Bronchial epithelial cell (primary cell): ENCODE measurements around the gene FAM25C. TPM values are rescaled to one million over a fixed set of nuclear protein-coding genes. Genes with fewer than 3 reads are reported as not detected.
A peak's percentile ranks its signal among the peaks of the same experiment; 100 is the strongest.
"Not testable (repeated sequence)": the region's sequence is repeated elsewhere in the genome, so short reads cannot be mapped to it uniquely, and the experiment has no call there.

Source experiments
- DNase-seq: peaks from one replicate; pipeline ENCODE4 v3.0.0-alpha.2; 2010; ENCODE audit warnings: low read depth
- FAIRE-seq: peaks from 2 replicates; lab custom pipeline; 2011; peaks lifted over from hg19 to GRCh38; lab: Jason Lieb, UNC
- H3K27me3 ChIP-seq: 2 replicates; pipeline ENCODE4 v1.5.1; 2011; ENCODE audit warnings: low read length; ENCODE audit not compliant: control insufficient read depth, insufficient read depth
- H3K36me3 ChIP-seq: 2 replicates; pipeline ENCODE4 v1.5.1; 2011; ENCODE audit warnings: low read length; ENCODE audit not compliant: control insufficient read depth, insufficient read depth
- H3K4me3 ChIP-seq: 2 replicates; pipeline ENCODE4 v1.5.1; 2011; ENCODE audit warnings: mild to moderate bottlenecking, low read depth, low read length, control low read depth
- total RNA-seq: library from RNA; depleted of rRNA; stranded (reverse); fragments of >200 nt; gene quantifications from 2 replicates; pipeline ENCODE4 v1.2.1, GENCODE V29; 2014

Gene FAM25C
- 9.3 TPM in 1 of 2 replicates, not detected in the other for total RNA-seq

DNA sequence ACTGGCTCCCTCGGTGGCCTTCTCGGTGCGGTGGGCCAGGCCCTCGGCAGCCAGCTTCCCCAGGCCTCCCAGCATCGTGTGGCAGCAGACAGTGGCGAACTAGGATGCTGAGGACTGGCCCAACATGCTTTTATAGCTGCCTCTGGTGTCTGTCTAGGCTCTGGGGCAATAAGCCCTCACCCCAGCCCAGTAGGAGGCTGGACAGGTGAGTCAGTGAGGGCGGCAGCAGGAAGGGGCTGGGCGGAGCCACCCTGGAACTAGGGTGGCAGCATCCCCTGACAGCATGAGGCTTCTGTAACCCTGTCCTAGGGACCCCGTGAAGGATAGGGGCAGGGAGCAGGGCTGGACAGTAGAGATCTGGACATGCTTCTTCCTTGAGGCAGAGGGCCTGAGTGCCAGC is at the start of gene FAM25C:
Gene FAM25C, minus strand, starts transcription at position 101 of the 400 bp plus-strand sequence. Its CDS starts 26 bp downstream, at position 75.
- H3K36me3 ChIP-seq, H3K4me3 ChIP-seq, DNase-seq, FAIRE-seq, H3K27me3 ChIP-seq: not testable (repeated sequence)

- not testable (repeated sequence) for H3K27me3 ChIP-seq, H3K36me3 ChIP-seq, H3K4me3 ChIP-seq, FAIRE-seq, DNase-seq
Observed at GRCh38 chr10:48044557-48044956, 45.0 kb upstream of the FAM25C start.

DNA sequence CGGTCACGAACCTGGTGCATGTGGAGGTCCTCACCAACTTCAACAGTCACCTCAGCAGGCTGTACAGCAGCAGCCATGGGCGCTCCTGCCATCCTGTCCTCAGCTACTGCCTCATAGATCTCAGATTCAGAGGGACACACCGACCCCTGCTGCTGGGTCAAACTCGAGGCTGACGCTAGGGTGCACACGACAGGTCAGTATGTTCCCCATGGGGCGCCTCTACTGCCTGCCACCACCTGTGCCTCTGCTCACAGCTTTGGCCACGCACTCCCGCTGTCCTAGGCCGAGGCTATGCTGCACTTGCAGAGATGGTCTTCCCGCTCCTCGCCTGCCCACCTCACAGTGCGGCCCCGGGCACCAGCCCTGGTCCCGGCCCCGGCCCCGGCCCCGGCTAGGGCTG is 31.8 kb upstream of the FAM25C start:
- not testable (repeated sequence) for H3K4me3 ChIP-seq, H3K27me3 ChIP-seq, DNase-seq, FAIRE-seq, H3K36me3 ChIP-seq

DNA sequence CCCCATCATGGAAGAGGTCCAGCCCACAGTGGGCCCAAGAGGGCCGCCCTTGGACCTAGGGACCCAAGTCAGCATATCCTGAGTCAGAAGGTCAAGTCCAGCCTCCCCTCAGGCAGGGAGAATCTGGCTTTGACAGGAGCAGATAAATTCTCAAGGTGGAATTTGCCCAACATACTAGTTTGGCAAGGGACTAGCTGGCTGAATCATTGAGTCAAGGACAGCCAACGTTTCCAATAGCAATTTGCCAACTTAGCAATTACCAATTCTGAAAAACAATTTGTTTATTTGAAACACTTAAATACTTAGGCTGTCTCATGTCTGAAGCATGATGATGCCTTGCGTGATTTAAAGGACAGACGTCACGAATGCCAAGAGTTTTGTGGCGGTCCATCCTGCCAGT is 2.7 kb upstream of the FAM25C start:
- H3K4me3 ChIP-seq, H3K36me3 ChIP-seq, DNase-seq, FAIRE-seq, H3K27me3 ChIP-seq: not testable (repeated sequence)

GRCh38 chr10:47994045-47994444 is 5.5 kb downstream of the FAM25C start:
- H3K4me3 ChIP-seq, FAIRE-seq, H3K36me3 ChIP-seq, H3K27me3 ChIP-seq: not testable (repeated sequence)
- peak; percentile 58 for DNase-seq

DNA sequence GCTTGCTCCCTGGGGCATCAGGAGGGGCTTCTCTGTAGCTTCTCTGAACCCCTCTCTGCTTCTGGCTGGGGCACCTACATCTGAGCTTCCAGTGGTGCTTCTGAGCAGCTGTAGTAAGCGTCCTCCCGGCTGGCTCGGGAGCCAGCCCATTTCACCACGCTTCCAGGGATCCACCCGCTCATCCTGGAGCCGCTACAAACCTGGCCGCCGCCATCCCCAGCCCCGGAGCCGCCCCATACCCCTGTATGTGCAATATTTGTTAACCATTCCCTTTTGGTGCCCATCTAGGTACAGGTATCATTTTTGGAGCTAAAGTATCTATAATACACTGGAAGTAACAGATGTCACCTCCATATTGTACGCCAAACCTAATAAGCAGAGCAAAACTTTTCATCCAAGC is 7.0 kb downstream of the FAM25C start:
- not testable (repeated sequence) for H3K4me3 ChIP-seq, DNase-seq, H3K27me3 ChIP-seq, H3K36me3 ChIP-seq, FAIRE-seq

DNA sequence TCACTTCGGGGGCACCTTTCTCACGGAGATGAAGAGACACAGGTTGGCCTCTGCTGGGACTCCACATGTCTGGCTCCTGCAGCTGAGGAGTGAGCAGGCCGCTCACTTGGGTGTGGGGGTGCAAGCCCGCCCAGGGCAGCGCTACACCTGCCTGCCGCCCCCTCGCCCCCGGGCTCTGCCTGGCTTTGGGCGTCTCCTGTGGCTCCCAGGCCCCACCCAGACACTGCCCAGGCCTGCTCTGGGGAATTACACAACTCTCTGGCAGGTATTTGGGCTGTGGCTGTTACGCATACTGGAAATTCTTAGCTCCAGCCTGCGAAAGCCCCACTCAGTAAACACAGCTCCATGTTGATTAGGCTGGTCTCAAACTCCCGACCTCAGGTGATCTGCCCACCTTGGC is 7.9 kb downstream of the FAM25C start:
- not testable (repeated sequence) for H3K36me3 ChIP-seq, FAIRE-seq, H3K27me3 ChIP-seq
- H3K4me3 ChIP-seq = peak overlapping the region; percentile 44
- DNase-seq = peak; percentile 84

- peak overlapping the region; percentile 29 for H3K4me3 ChIP-seq
- not testable (repeated sequence) for H3K27me3 ChIP-seq, DNase-seq, H3K36me3 ChIP-seq, FAIRE-seq
Observed at GRCh38 chr10:47990097-47990496, 9.5 kb downstream of the FAM25C start.

DNA sequence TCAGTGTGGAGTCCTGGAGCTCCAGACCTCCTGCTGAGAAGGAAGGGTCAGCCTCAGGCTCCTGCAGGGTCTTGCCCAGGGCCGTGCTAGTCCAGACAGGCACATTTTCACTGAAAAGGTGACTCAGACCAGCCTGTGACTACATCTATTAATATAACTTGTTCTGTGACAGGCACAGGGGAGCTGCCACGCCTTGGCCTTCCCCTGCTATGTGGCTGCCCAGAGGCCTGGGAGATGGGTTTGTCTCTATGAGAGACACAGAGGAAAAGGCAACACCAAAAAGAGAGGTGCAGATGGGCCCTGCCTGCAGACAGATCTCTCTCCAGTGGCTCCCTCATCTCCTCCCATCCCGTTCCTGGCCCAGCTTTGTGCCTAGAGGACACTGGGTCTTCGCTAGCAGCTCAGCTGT is 10.0 kb downstream of the FAM25C start:
- H3K27me3 ChIP-seq, FAIRE-seq, H3K4me3 ChIP-seq, DNase-seq, H3K36me3 ChIP-seq: not testable (repeated sequence)

- not testable (repeated sequence) for FAIRE-seq, H3K36me3 ChIP-seq, H3K27me3 ChIP-seq
- peak overlapping the region; percentile 23 for H3K4me3 ChIP-seq
- DNase-seq = peak; percentile 87
Observed at GRCh38 chr10:47988718-47989541, 10.7 kb downstream of the FAM25C start.

DNA sequence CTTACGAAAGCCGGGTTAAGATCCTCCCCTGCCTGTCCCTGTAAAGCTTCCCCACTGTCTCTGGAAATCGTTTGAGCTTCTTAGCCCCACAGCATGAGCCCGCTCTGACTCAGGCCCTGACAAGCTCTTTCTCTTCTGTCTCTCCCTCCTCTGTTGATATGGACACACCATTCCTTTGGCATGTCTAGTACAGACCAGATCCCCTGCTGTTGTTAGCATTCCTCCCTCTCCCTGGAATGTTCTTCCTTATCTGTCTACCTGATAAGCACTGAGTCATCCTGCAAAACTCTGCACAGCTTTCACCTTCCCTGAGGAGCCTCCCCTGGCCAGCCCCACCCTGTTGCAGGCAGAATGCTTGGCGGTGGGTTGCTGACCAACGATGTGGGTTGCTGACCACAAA is 11.6 kb downstream of the FAM25C start:
- not testable (repeated sequence) for DNase-seq, FAIRE-seq, H3K27me3 ChIP-seq, H3K36me3 ChIP-seq, H3K4me3 ChIP-seq

DNA sequence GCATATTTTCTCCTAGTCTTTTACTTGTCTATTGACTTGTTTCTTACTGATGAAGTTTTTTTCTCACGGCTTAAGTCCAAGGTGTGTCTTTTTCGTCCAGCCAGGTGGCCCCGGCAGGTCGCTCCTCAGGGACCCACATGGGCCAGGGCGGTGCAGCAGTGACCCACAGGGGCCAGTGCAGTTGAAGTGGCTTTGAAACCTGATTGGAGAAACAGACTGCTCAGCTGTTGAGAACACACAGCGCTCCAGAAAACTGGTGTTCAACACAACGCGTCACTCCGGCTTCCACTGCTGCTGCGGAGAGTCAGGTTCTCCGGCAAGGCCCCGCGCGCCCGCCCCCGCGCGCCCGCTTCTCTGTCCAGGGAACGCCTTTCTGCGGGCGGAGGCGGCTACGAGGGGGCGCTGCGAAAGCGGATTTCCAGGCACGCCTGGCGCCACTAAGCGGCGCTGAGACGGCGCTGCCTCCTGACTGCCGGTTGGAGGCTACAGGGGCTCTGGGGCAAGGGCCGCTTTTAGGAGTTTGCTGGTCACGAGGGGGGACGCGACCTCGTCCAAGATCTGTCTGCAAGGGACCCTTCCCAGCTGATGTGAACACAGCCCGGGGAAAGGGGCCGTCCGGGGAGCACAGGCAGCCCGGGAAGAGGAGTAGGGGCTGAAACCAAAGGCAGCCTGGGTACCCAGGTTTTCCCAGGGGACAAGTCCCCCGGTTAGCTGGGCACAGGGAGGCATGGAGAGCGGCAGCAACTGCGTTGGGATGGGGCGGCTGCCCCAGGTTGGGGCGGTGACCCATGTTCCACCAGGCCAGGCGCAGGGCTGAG is 13.0 kb downstream of the FAM25C start:
- not testable (repeated sequence) for FAIRE-seq, DNase-seq, H3K27me3 ChIP-seq, H3K36me3 ChIP-seq
- peak overlapping the region; percentile 25 for H3K4me3 ChIP-seq

GRCh38 chr10:47975409-47975808 is 24.2 kb downstream of the FAM25C start:
- DNase-seq, FAIRE-seq, H3K27me3 ChIP-seq, H3K4me3 ChIP-seq, H3K36me3 ChIP-seq: not testable (repeated sequence)

DNA sequence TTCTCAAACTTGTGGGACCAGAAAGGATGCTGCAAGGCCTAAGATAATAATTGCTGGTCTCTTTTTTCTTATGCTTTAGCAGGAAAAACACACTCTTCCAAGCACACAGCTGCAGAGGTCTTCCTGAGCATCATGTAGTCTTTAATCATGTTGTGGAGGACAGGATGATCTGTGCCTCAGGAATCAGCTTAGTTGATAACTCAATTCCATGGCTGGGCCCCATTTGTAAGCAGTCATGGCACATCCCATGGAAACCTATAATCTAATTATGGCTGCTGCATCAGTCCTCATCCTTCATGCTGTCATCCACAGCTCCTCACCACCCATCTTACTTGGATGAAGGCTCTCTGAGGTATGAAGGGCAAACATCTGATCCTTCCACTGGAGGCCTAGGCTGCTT is 26.5 kb downstream of the FAM25C start:
- not testable (repeated sequence) for FAIRE-seq, DNase-seq, H3K36me3 ChIP-seq, H3K27me3 ChIP-seq, H3K4me3 ChIP-seq
